Retinal pigment epithelial cell (primary cell): ENCODE data around the gene COX4I2.

Experiments used
- DNase-seq: peaks from one replicate; pipeline ENCODE4 v3.0.0-alpha.2; 2010; ENCODE audit warnings: low read depth
- H3K4me3 ChIP-seq: 2 replicates; pipeline ENCODE4 v1.5.1; 2011; ENCODE audit warnings: mild to moderate bottlenecking, low read length, control low read depth, moderate library complexity
- TF ChIP-seq, protein P1 (sequence below): conservative IDR thresholded peaks from 2 replicates; pipeline ENCODE4 v1.5.1; 2011; ENCODE audit warnings: low read depth, low read length, control low read depth, inconsistent platforms

Gene COX4I2

GRCh38 chr20:31632548-31633338 is 5.0 kb upstream of the COX4I2 start:
- DNase-seq, result no peak
- TF ChIP-seq, protein P1, sequence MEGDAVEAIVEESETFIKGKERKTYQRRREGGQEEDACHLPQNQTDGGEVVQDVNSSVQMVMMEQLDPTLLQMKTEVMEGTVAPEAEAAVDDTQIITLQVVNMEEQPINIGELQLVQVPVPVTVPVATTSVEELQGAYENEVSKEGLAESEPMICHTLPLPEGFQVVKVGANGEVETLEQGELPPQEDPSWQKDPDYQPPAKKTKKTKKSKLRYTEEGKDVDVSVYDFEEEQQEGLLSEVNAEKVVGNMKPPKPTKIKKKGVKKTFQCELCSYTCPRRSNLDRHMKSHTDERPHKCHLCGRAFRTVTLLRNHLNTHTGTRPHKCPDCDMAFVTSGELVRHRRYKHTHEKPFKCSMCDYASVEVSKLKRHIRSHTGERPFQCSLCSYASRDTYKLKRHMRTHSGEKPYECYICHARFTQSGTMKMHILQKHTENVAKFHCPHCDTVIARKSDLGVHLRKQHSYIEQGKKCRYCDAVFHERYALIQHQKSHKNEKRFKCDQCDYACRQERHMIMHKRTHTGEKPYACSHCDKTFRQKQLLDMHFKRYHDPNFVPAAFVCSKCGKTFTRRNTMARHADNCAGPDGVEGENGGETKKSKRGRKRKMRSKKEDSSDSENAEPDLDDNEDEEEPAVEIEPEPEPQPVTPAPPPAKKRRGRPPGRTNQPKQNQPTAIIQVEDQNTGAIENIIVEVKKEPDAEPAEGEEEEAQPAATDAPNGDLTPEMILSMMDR, result no peak

DNA sequence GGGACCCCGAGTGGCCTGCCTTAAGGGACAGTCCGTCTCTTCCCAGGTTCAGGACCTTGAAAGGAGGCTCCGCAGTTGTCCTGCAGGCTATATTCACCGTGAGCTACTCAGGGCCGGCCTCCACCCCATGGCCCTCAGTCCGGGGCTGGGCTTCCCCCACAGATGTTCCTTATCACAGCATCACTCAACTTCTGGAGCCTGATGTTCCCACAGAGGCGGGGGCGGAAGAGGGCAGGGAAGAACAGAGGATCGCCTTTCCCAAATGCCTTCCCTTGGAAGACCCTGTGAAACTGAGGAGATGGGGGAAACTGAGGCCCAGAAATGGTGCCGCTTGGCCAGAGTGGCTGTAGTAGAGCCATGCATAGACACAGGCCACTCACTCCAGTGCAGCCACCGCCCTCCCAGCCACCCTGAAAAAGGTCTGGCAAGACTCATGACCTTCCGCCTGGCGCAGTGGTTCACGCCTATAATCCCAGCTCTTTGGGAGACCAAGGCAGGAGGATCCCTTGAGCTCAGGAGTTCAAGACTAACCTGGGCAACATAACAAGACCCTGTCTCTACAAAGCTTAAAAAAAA is 4.3 kb upstream of the COX4I2 start:
- TF ChIP-seq, protein P1, result no peak
- no peak overlapping the region for H3K4me3 ChIP-seq
- DNase-seq, result no peak

More at GRCh38 chr20:31632548-31633338, 5.0 kb upstream of the COX4I2 start:
- no peak overlapping the region for H3K4me3 ChIP-seq

DNA sequence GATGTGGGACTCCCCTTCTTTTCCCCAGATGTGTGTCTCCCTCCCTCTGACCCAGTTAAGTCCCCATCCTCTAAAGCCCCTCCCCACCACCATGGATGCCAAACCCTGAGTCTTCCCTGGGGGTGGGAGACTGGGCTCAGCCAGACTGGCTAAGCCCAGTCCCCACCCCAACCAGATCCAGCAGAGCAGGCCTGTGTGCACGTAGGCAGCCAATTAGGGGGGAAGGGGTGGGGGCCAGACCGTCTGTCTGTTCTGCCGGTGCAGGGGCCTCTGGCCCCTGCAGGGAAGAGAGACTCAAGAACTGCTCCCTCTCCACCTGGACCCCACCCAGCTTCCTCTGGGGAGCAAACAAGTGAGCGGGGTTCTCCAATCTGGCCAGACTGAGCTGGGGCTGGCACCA is 605 bp downstream of the COX4I2 start:
- DNase-seq, result no peak
- TF ChIP-seq, protein P1, result no peak
- no peak overlapping the region for H3K4me3 ChIP-seq

GRCh38 chr20:31638816-31639215 is 1.1 kb downstream of the COX4I2 start:
- TF ChIP-seq, protein P1, result no peak
- no peak overlapping the region for H3K4me3 ChIP-seq

GRCh38 chr20:31640259-31640658 is 2.5 kb downstream of the COX4I2 start:
- H3K4me3 ChIP-seq, result no peak overlapping the region
- DNase-seq, result no peak
- TF ChIP-seq, protein P1, result no peak

More at GRCh38 chr20:31638816-31639215, 1.1 kb downstream of the COX4I2 start:
- DNase-seq, result no peak

DNA sequence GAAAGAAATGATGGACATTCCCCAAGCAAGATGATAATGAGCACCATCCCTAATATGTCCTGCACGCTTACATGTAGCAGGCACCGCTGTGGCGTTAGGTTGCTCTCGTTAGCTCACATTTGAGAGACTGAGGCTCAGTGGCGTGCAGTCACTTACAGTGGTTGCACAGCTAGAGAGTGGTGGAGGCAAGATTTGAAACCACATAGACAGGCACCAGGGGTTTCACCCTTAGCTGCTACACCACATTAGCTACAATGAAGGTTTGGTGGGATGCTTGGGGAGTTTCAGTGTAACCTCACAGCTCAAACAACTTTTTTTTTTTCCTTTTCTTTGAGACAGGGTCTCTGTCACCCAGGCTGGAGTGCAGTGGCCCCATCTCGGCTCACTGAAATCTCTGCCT is 3.7 kb downstream of the COX4I2 start:
- no peak for DNase-seq
- H3K4me3 ChIP-seq, result no peak overlapping the region
- TF ChIP-seq, protein P1, result no peak

DNA sequence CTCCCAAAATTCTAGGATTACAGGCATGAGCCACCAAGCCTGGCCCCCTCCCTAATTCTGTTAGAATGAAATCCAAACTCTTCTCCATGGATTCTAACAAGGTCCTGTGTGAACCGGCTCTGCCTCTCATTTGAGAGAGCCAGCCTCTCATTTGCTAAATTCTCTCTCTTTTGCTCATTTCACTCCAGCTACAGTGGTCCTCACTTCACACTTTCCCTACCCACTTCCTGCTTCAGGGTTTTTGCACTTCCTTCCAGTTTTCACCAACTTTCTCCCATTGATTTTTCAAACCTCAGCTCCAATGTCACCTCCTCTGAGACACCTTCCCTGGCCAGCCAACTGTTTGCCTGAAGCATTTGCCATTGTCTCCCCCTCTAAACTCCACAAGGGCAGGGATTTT is 5.1 kb downstream of the COX4I2 start:
- no peak overlapping the region for H3K4me3 ChIP-seq
- TF ChIP-seq, protein P1, result no peak
- no peak for DNase-seq
